NOMO-1 treated with dmso at 0.1 percent for 144 hours (cell line): ENCODE measurements around the gene SCUBE1.

Source experiments
- DNase-seq: peaks from one replicate; lab custom pipeline; 2025; ENCODE audit not compliant: unreplicated experiment; lab: John Stamatoyannopoulos, UW

The SCUBE1 gene

DNA sequence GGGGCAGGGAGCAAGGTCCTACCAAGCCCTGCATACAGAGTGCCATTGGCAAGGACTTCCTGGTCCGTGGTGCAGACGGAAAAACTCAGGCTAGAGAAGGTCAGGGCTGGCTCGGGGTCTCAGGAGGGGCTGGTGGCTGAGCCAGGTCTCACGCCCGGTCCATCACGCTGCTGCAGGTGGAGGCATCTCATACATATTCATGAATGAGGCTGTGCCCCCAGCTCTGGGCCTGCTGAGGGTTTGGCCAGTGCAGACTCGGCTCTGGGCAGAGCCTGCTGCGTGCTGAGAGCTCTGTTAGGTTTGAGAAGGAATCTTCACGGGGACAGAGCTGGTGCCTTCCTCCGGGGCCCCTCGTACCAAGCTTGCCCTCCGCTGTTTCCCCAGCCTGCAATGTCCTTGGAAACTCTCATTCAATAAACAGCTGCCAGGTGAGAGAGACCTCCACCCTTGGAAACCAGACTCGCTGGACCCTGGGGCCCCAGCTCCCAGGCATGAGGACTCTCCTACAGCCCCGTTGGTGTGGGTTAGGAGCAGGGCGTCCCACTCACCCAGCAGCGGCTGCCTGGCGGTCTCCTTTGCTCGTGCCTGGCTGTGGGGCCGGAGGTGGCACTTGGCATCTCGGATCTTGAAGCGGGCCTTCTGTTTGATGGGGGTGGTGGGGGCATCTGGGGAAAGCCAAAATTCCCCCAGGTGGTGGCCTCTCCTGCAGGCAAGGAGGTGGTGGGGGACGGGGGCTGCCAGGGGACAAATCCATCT, 122.4 kb downstream of the SCUBE1 start:
- DNase-seq = no peak

DNA sequence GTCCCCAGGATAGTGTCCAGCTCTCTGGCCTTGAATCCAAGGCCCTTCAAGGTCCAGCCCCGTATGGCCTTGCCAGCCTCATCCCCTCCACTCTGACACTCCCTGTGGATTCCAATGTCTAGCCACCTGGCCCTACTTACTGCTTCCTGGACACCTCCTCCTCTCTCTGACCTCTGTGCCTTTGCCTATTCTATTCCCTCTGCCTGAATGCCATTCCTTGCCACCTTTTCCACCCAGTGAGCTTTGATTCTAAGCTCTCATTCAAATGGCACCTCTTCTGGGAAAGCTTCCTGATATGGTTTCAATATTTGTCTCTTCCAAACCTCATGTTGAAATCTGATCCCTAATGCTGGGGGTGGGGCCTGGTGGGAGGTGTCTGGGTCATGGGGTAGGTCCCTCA, 124.4 kb downstream of the SCUBE1 start:
- no peak for DNase-seq

DNA sequence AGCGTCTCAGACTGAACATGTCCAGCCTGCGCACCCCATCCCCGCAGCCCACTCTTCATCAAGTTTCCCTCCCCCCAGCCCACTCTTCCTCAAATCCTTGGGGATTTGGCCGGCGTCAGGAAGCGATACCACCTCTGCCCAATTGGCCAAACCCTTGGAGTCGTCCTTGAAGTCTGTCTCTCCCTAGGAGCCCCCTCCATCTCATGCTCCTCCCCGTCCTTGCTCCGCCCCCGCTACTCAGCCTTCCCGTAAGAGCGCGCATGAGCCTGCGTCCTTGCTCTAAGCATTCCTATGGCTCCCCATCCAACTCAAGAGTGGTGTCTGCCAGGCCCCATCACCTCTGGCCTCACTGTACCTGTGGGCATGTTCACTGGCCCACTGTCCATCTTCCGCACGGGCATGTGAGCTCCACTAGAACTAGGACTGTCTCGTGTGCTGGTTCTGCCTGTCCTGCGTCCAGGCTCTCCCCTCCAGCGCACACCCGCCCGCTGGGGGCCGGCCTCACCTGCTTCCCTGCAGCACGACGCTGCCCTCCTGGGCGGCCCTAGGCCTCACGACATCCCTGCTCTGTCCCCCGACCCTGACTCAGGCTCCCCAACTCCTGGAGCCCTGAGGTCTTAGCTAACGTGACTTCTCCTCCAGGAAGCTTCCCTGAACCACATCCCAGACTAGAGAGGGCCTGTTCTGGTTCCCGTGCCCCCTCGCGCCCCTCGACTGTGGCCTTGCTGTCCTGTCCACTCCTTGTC, 125.7 kb downstream of the SCUBE1 start:
- DNase-seq = no peak

DNA sequence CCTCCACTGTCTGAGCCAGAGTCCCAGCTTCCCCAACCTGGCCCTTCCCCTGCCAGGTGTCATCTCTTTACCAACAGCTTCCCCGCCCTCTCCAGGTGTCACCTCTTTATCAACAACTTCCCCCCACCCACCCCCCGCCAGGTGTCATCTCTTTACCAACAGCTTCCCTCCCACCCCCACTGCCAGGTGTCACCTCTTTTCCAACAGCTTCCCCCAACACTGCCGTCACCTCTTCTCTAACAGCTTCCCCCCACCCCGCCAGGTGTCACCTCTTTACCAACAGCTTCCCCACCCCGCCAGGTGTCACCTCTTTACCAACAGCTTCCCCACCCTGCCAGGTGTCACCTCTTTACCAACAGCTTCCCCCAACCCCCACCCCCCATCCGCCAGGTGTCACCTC, 126.4 kb downstream of the SCUBE1 start:
- DNase-seq = no peak

DNA sequence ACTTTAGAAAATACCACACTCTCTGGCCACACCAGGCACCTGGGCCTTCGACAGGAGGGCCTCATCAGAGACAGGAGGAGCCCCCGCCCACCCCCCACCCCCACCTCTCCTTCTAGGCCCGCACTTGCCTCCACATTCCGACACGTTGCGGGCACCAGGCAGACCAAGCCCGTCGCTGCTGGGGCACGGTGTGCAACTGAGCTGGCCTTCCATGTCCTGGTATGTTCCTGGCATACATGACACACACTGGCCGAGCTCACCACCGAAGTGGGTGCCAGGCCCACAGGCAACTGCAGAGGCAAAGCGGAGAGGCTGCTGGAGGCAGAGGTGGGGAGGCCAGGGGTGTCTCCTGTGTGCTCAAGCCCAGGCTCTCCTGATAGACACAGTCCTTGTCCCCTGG, 129.2 kb downstream of the SCUBE1 start:
- no peak for DNase-seq

DNA sequence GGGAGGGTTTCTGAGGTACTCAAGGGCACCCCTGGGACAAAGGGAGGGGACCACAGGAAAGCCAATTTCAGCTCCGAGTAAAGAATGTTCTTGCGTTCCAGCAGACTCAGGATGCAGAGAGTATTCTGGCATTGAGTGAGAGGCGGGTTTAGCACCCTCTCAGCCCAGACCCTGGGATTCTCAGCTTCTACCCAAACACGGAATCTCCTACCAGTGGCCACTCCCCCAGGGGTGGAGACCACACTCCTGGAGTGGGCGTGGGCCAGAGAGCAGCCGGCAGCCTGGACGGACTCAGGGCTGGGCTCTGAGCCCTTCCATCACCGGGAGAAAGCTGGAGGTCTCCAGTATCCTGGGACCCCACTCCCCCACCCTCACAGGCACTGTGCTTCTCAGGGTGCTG, 130.1 kb downstream of the SCUBE1 start:
- no peak for DNase-seq

DNA sequence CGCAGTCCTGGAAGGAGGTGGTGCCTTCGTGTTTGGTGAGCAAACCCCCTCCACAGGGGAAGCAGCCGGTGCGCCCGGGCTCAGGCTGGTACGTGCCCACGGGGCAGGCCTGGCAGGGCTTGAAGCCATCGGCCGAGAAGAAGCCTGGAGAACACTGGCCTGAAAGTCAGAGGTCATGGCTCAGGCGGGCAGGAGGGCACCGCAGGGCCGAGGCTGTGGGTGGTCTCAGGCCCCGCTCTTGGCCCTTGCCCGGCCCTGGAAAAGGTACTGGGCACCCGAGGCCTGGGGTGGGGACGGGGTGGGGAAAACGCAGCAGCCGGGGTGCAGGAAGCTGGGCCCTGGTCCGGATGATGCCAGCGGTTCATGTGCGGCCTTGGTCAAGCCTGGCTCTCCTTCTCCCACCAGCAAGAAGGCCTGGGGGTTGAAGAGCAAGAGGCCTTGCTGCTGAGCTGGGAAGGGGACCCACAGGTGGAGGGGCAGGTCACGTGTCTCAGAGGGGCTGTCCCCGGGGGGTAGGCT, 130.7 kb downstream of the SCUBE1 start:
- no peak for DNase-seq

DNA sequence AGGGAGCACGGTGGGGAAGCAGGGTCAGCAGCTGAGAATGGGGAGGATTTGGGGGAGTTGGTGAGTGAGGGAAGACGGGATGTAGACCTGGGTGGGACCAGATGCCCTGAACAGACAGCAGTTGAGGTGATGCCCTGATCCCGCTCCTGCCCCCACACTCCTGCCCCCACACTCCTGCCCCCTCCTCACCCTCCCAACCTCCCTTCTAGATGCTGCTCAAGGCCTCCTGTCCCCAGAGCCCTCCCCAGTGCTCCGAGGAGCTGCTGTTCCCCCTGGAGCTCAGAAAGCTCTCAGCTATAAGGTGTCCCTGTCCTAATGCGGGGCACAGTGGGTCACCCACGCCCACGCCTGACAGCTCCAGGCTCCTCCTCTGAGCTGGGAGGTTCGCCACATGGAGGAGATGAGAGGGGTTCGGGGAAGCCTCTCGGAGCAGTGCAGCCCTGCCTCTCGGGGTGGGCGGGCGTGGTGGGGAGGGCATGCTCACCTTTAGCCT, 131.2 kb downstream of the SCUBE1 start:
- no peak for DNase-seq

DNA sequence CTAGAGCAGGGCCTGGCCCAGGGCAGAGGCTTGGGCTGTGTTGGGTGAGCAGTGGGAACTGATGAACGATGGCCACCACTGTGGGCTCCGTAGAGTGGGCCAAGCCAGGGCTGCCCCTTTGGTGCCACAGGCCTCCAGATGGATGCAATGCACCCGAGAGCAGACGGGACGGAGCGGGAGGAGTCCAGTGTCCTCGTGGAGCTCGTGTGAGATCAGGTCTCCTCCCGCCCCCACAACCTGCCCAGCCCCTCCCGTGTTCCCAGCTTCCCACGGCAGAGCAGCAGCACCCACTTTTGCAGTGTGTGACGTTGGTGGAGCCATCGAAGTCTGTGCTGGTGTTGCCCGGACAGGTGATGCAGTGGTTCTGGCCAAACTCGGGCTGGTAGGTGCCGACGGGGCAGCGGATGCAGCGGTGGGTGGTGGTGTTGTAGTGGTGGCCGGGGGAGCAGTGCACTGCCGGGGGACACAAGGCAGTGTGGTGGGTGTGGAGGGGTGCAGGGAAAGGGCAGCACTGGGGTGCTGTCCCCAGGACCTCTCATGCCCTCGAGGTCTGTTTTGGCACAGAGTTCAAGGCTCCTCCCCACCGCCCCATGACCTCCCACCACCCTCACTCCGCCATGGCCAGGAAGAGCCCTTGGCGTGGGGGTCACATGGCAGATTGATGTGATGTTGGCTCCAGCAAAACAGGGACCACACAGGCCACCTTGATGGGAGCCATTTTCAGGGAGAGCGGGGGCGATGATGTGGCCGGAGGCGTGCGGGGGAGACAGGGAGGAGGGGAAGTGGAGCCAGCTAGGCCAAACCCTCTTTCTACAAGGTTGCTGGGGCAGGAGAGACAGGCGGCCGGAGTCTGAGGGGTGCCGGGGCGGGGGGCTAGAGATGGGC, 132.3 kb downstream of the SCUBE1 start:
- no peak for DNase-seq

DNA sequence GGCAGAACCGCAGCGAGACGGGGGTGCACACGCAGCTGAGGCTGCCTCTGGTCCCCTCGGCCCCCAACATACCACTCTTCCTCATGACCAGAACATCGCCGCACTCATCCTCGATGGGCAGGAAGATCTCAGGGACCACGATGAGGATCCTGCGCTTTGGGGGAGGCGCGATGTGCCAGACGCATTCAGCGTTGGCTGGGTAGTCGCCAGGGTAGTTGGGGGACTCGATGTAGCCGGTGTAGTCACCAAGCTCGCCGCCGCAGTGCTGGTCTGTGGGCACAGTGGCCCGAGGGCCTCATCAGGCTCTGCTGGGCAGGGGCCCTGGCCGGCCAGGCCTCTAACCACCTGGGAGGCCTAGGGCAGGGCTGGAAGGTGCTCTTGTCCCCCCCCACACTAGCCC, 133.2 kb downstream of the SCUBE1 start:
- no peak for DNase-seq

DNA sequence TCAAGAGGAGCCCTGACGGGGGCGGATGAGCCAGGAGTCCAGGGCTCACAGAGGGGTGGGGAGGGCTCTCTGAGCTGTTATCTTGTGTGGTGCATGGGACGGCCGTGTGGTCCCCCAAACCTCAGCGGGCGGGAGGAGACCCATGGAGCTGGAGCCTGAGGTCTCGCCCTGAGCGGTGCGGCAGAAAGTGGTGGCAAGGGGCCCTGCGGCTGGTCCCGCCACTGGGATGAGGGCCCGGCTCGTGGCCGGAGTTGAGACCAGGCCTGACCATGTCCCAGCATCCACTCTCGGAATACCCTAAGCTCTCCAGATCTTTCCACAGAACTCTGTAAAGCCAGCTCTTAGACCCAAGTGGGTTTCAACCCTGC, 133.7 kb downstream of the SCUBE1 start:
- DNase-seq = no peak

DNA sequence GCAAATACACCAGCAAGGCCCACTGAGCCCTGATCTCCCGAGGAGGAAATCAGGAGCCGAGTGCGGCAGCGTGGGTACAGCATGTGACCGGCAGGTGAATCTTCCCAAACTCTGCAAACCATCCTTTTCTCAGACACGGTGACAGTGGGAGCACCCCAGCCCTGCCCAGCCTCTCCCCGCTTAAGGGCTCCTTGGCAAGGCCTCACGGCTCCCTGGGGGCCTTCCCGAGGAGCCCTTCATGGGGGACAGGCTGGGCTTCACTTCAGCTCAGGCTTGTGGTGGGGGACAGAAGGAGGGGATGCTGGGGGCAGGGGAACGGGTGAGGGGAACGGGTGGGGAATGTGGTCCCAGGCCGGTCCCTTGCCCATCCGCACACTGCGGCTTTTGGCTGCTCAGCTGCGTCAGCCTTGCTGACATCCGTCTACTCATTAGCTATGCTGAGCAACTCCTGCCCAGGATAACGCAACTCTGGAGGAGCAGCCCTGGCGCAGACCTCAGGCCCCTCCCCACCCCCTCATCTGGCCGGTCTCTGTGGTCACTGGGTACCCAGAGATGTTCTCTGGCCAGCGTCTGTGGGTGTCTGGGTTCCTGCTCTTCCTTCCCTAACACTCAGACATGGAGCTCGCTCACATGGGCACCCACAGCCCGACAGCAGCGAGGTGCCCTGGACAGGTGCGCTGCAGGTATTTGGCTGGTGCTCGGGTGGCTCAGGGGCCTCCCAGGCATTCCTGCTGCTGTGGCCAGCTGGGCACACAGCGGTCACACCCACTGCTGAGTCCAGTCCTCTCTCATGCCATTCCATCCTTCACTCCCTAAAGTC, 134.3 kb downstream of the SCUBE1 start:
- DNase-seq = no peak

DNA sequence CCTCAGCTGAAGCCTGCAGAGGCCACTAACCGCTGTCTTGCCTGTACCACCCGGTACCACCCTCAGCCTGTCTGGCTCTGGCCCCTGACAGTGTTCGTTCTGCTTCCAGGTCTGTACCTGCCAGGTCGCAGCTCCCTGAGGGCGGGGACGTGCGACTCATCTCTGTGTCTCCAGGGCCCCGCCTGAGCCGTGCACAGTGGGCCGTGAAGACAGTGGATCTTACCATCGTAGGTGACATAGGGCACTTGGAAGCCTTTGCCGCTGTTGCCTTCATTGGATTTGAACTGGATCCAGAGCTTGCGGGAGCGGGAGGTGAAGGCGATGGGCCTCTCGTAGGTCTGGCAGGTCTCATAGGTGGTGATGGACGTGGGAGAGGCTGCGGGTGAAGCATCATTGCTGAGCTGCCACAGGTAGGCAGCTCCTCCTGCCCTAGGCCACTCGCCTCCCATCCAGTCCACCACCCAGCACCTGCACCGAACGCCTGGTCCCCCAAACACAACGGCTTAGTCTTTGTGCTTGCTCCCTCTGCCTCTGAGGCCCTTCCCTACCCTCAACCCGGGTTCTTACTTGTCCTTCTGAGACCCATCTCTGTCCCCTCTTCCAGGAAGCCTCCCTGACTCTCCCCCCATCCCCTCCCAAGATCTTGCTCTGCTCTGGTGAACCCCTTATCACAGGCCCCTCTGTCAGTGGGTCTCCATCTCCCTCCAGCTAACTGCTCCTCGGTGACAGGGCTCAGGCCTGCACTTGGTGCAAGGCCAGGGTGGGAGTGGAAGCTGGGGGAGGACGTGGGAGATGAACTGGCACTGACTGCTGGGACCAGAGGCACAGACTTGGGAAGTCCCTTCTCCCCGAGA, 135.1 kb downstream of the SCUBE1 start:
- DNase-seq = no peak

DNA sequence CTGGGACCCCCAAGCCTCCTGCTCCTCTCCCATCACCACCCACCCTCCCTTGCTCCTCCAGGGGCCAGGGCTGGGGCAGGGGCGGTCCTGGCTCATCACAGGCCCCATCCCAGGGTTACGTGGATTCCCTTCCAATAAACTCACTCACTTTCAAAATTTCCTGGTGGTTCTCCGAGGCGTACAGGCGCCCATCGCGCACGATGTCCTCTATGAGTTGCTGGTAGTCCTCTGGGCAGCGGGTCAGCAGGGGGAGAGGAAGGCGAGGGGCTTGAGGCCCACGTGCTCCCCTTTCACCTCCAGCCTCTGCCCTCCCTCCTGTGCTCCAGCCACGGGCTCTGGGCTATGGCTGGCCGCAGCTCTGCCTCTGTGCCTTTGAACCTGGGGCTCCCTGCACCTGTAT, 135.8 kb downstream of the SCUBE1 start:
- no peak for DNase-seq

DNA sequence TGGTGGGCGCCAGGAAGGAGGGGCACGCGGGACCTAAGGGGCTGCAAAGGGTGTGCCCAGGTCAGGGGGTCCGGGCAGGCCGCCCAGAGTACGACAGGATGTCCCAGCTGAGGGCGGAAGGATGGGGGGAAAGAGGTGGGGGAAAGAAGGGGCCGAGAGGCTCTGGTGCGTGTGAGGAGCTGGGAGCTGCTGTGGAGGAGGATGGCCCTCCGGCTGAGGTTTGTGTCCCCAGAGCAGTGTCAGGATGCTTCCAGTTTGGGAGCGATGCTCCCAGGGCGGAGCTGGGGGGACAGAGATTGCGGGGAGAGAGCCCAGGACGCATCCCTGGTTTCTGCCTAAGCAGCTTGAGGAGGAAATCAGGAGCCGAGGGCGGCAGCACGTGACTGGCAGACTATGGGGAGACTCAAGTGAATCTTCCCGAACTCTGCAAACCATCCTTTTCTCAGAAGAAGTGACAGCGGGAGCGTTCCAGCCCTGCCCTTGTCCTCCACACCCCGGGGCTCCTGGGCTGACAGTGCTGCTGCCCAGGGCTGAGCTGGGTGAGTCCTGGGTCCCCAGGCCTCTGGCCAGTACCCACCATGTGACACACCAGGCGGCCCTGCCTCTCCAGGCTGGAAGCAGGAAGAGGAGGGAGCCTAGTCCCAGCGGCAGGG, 136.5 kb downstream of the SCUBE1 start:
- no peak for DNase-seq

DNA sequence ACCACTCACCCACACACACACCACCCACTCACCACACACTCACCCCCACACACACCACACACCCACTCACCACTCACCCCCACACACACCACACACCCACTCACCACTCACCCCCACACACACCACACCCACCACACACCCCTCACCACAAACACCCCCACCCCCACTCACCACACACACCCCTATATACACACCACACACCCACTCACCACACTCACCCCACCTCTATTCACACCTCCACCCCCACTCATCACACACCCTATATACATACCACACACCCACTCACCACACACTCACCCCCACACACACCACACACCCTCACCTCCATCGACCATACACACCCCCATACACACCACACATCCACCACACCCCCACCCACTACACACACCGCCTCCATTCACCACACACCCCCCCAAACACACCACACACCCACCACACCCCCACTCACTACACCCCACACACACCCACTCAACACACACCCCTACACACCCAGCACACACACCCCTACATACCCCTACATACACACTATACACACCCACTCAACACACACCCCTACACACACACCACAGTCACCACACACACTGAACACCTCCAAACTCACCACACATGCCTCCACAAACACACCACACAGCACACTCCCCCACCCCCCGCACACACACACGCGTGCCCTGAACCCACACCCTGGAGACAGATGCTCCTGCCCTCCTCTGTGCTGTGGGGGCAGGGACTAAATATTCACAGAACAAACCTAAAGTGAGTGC, 137.2 kb downstream of the SCUBE1 start:
- no peak for DNase-seq

DNA sequence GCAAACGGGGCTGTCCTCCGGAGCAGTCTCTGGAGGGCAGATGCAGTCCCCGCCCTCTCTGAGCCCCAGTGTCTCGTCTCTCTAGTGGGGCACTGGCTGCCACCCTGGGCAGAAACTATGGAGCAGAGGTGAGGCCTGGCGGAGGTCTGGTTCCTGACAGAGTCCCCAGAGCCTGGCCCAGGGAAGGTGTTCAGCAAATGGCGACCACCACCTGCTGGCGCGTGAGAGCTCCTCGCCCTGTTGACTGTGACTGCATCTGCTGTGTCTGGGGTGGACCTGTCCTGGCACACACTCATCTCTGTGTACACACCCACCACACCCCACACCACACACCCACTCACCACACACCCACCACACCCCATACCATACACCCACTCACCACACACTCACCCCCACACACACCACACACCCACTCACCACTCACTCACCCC, 137.9 kb downstream of the SCUBE1 start:
- DNase-seq = no peak

DNA sequence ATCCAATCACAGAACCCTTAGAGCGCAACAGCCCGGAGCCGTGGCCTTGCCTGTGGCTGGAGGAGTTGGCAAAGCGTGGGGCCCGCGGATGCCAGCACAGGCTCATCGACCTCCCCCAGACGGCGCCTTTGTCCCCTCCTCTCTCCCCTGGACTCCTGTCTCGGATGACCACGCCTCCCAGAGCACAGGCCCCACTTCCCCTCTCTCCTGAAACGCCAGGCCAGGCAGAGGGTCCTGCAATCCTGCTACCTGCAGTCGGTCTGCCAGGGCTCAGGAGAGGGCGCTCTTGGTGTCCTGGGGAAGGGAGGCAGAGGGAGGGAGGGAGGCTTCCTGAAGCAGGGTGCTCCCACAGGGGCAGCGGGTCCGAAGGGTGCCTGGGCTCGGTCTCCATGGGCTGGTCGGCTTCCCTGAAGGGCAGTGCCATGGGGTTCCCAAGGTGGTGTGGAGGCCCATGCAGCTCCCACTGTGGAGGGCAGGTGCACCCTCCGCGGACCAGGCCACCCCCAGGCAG, 139.6 kb downstream of the SCUBE1 start:
- DNase-seq = no peak
